MV-4-11 (cell line): ENCODE data around the gene PCK2.
"Not testable (repeated sequence)": the region's sequence is repeated elsewhere in the genome, so short reads cannot be mapped to it uniquely, and the experiment has no call there.

Experiments used
- DNase-seq: peaks from one replicate; lab custom pipeline; 2025; lab: John Stamatoyannopoulos, UW

The PCK2 gene

GRCh38 chr14:24093901-24094840 lies at the start of gene PCK2:
PCK2 (plus strand) TSS chr14:24094311; CDS start chr14:24094406, 95 bp downstream.
- peak; percentile 91 for DNase-seq

GRCh38 chr14:24049002-24049401 lies 45.1 kb upstream of the PCK2 start:
- peak; percentile 81 for DNase-seq

- DNase-seq: not testable (repeated sequence)
Observed at GRCh38 chr14:24050753-24051152, 43.4 kb upstream of the PCK2 start.

- no peak for DNase-seq
Observed at GRCh38 chr14:24051176-24051788, 42.8 kb upstream of the PCK2 start.

GRCh38 chr14:24051789-24052655 lies 42.1 kb upstream of the PCK2 start, which contains the start of gene CARMIL3:
CARMIL3 (plus strand) TSS chr14:24052009; CDS start chr14:24052154, 145 bp downstream.
- no peak for DNase-seq

- no peak for DNase-seq
Observed at GRCh38 chr14:24052656-24053547, 41.2 kb upstream of the PCK2 start.

- DNase-seq: no peak
Observed at GRCh38 chr14:24053548-24054323, 40.4 kb upstream of the PCK2 start.

GRCh38 chr14:24054324-24054641 lies 39.8 kb upstream of the PCK2 start:
- no peak for DNase-seq

- no peak for DNase-seq
Observed at GRCh38 chr14:24054646-24055045, 39.5 kb upstream of the PCK2 start.

- DNase-seq: no peak
Observed at GRCh38 chr14:24055971-24056799, 37.9 kb upstream of the PCK2 start.

GRCh38 chr14:24056800-24057184 lies 37.3 kb upstream of the PCK2 start:
- no peak for DNase-seq

- no peak for DNase-seq
Observed at GRCh38 chr14:24057271-24057670, 36.8 kb upstream of the PCK2 start.

- no peak for DNase-seq
Observed at GRCh38 chr14:24057867-24058259, 36.2 kb upstream of the PCK2 start.

GRCh38 chr14:24058260-24058950 lies 35.7 kb upstream of the PCK2 start:
- peak; percentile 19 for DNase-seq

GRCh38 chr14:24058951-24059475 lies 35.1 kb upstream of the PCK2 start:
- DNase-seq: no peak

- no peak for DNase-seq
Observed at GRCh38 chr14:24059841-24060388, 34.2 kb upstream of the PCK2 start.

- no peak for DNase-seq
Observed at GRCh38 chr14:24060443-24060842, 33.7 kb upstream of the PCK2 start.
